CD4-positive, alpha-beta T cell treated with Interleukin-4 for 1 hour (primary cell): Measurements from ENCODE around the gene MEAK7.
"Not testable (repeated sequence)": the region's sequence is repeated elsewhere in the genome, so short reads cannot be mapped to it uniquely, and the experiment has no call there.

Source experiments
- DNase-seq, 2 donors: peaks; one replicate each; pipeline ENCODE4 v3.0.0-alpha.2; 2020 to 2022

Gene MEAK7

GRCh38 chr16:84532855-84533486 lies 28.5 kb upstream of the MEAK7 start:
- DNase-seq, result no peak

- no peak for DNase-seq
These were observed 27.8 kb upstream of the MEAK7 start for GRCh38 chr16:84532291-84532724.

- no peak for DNase-seq
These were observed 27.2 kb upstream of the MEAK7 start for GRCh38 chr16:84531671-84532111.

- no peak for DNase-seq
These were observed 26.1 kb upstream of the MEAK7 start for GRCh38 chr16:84530590-84530989.

GRCh38 chr16:84529607-84530006 lies 25.1 kb upstream of the MEAK7 start:
- no peak for DNase-seq

- no peak for DNase-seq
These were observed 23.9 kb upstream of the MEAK7 start for GRCh38 chr16:84528322-84528721.

GRCh38 chr16:84527532-84528269 lies 23.2 kb upstream of the MEAK7 start:
- peak in 1 of 2 donors; percentile 27 for DNase-seq

GRCh38 chr16:84526794-84527531 lies 22.5 kb upstream of the MEAK7 start:
- DNase-seq, result no peak

GRCh38 chr16:84524941-84525581 lies 20.6 kb upstream of the MEAK7 start:
- DNase-seq, result not testable (repeated sequence)

- no peak for DNase-seq
These were observed 20.0 kb upstream of the MEAK7 start for GRCh38 chr16:84524346-84524920.

GRCh38 chr16:84521497-84521770 lies 17.0 kb upstream of the MEAK7 start:
- DNase-seq, result no peak

- DNase-seq, result no peak
These were observed 16.5 kb upstream of the MEAK7 start for GRCh38 chr16:84520725-84521496.

GRCh38 chr16:84519855-84520254 lies 15.4 kb upstream of the MEAK7 start:
- no peak for DNase-seq

- peak; percentile 60 to 76 for DNase-seq
These were observed 14.4 kb upstream of the MEAK7 start for GRCh38 chr16:84518804-84519341.

GRCh38 chr16:84518220-84518619 lies 13.8 kb upstream of the MEAK7 start:
- not testable (repeated sequence) for DNase-seq

GRCh38 chr16:84517366-84517765 lies 12.9 kb upstream of the MEAK7 start:
- no peak for DNase-seq

- DNase-seq, result peak; percentile 86
These were observed 10.7 kb upstream of the MEAK7 start for GRCh38 chr16:84514874-84515835.

GRCh38 chr16:84514295-84514873 lies 9.9 kb upstream of the MEAK7 start:
- DNase-seq, result no peak

- no peak for DNase-seq
These were observed 9.2 kb upstream of the MEAK7 start for GRCh38 chr16:84513666-84514065.

- no peak for DNase-seq
These were observed 8.7 kb upstream of the MEAK7 start for GRCh38 chr16:84513123-84513522.
